ENCODE results near the gene PLEKHG7. TPM values are rescaled to one million over a fixed set of nuclear protein-coding genes. Genes with fewer than 3 reads are reported as not detected.
"Not testable (repeated sequence)": the region's sequence is repeated elsewhere in the genome, so short reads cannot be mapped to it uniquely, and the experiment has no call there.

Gene PLEKHG7
- total RNA-seq, 2 donors from 2014 or later: not detected

DNA sequence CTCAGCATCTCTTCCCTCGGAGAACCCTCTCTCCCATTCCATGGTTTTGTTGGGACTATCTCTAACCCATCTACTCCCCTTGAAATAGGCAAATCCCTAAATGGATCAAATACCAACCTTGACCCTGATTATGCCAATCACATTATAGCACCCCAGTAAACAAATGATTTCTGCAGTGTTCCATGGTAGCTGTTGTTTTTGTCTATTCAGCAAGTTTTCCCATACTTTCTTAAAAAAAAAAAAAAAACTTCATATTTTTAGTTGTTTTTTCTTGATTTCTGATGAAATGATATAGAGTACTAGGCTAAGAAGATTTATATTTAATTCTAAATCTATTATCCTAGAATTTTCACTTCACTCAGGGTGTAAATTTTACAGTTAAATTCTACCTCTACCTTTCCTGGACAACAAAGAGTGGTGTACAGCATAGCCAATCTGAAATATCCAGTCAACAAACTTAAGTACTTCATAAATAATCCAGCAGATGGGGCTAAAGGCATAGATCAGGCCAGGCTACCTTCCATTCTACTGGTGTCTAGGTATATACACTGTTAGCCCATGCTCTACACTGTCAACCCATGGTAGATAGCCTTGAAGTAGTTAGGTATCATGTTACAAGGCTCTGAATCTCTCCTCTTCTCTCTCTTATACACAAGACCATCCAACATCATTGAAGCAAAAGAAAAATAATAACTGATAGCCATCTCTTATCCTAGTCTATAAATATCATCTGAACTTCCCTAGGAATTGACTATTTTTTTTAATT, 82.2 kb downstream of the PLEKHG7 start:
- peak; percentile 94 to 96 for ATAC-seq
- intact Hi-C loops (cut with DNase I): no loop called here
- no peak for DNase-seq

DNA sequence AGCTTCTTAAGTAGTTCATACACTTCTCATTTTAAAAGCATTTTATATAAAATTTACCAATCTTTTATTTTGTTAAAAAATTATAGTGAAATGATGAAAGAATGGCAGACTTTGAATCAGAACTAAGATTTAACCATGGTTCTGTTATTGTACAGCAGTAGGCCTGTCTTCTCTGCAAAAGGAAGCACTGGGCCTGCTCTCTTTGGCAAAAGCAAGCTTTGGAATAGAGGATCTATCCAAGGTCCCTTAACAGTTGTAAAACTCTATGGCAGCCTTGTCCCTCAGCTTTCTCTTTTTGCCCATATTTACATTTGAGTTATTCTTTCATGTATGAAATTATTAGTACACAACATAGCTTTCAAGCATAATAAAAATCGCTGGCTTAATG, 82.8 kb downstream of the PLEKHG7 start:
- ATAC-seq: no peak
- intact Hi-C loops (cut with DNase I): no loop called here

DNA sequence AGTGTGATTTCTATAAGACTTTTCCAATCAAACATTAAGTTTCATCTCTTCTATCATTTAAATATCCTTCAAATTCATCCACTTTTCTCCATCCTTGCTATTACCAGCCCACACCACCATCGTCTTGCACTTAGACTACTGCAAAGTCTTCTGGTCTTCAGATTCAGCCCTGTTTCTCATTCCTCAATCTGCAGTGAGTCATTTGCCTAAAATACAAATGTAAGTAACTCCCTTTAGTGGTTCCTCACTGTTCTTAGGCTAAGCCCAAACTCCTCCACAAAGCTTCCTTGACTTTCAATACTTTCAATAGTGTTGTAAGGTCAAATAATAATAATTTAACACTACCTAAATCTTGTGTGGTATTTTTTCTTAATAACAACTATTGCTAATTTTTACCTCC, 83.3 kb downstream of the PLEKHG7 start:
- ATAC-seq: peak in 1 of 2 donors; percentile 90
- intact Hi-C loops (cut with DNase I): no loop called here

More for the DNA sequence above, 82.8 kb downstream of the PLEKHG7 start:
- DNase-seq: no peak

DNA sequence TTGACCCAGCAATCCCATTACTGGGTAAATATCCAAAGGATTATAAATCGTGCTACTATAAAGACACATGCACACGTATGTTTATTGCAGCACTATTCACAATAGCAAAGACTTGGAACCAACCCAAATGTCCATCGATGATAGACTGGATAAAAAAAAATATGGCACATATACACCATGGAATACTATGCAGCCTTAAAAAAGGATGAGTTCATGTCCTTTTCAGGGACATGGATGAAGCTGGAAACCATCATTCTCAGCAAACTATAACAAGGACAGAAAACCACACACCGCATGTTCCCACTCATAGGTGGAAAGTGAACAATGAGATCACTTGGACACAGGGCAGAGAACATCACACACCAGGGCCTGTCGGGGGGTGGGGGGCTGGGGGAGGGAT, 91.6 kb downstream of the PLEKHG7 start:
- DNase-seq; ATAC-seq; intact Hi-C loops (cut with DNase I): not testable (repeated sequence)

More for the DNA sequence above, 83.3 kb downstream of the PLEKHG7 start:
- no peak for DNase-seq

DNA sequence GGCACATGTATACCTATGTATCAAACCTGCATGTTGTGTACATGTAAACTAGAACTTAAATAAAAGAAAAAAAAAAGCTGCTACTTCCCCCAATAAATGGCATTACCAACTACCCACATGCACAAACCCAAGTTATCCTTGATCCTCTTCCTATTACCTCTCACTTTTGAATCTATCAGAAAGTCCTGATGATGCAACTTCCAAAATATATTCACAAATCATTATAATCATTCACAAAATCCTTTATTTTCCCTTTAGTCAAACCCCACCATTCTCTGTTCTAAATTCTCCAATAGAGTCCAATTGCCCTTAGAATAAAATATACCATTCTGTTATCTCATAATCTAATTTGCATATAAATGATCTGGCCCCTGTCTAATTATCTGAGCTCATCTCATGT, 92.0 kb downstream of the PLEKHG7 start:
- ATAC-seq: no peak
- intact Hi-C loops (cut with DNase I): no loop called here
- no peak for DNase-seq

DNA sequence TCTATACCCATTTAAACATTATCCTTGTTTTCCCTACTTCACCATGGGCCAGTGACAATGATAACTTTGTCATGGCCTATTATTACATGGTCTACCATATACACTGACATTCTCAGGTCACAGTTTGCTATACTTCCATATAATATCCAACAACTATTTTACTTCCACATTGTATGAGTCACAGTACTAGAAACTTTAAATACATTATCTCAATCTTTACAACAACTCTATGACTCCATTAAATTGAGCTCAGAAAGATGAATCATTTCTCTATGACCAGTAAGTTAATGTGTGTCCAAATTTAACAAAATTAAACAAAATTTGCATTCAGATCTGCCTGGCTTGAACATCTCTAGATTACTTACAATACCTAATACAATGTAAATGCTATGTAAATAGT, 93.9 kb downstream of the PLEKHG7 start:
- intact Hi-C loops (cut with DNase I): no loop called here
- ATAC-seq (no peak), DNase-seq (no peak)

DNA sequence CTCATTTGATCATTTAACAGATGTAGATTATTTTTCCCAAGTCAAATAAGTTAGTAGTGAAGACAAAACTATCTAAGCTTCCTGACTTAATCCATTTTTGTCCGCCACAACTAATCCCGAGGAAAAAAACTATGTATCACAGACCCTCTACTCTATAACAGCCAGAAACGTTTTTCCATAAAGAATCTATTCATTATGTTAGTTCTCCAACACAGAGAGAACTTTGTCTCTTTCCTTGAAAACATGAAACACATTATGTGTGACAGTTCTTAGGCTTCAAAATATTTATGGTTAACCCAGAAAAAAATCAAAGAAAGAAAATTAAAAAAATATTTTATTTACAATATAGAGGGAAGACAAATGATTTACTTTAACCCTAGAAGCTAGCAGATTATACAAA, 100.1 kb downstream of the PLEKHG7 start:
- DNase-seq (no peak), ATAC-seq (no peak)
- intact Hi-C loops (cut with DNase I): no loop called here

DNA sequence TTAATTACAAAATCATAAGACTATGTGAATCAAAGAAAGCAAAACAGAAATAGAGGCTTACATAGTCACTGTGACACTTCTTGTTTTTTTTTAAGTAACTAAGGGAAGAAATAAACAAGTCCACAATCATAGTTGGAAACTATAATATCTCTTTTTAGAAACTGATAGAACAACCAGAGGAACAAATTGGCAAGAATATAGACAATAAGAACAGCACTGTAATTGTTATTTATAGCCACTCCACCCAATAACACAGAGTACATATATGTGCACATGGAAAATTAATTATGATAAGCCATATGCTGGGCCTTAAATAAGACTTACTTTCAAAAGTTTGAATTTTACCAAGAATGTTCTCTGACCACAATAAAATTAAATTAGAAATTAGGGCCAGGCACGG, 101.1 kb downstream of the PLEKHG7 start:
- intact Hi-C loops (cut with DNase I): no loop called here
- ATAC-seq (no peak), DNase-seq (no peak)

DNA sequence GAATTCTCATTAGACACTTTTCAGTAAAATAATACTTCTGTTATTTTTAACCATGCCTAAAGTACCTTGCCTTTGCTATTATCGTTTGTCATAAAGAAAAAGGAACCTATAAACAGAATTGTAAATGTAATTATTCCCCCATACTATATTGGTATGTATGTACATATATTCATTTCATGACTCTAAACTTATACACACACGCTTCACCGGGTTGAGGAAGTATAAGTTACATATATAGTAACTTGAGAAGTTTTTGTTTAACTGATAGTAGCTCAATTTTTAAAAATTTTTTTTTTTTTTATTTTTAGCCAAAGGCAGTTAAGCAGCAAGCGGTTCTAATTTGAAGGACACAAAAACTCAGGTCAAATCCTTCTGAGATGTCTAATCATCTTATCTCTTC, 107.6 kb downstream of the PLEKHG7 start:
- ATAC-seq (no peak), DNase-seq (no peak)
- intact Hi-C loops (cut with DNase I): no loop called here

DNA sequence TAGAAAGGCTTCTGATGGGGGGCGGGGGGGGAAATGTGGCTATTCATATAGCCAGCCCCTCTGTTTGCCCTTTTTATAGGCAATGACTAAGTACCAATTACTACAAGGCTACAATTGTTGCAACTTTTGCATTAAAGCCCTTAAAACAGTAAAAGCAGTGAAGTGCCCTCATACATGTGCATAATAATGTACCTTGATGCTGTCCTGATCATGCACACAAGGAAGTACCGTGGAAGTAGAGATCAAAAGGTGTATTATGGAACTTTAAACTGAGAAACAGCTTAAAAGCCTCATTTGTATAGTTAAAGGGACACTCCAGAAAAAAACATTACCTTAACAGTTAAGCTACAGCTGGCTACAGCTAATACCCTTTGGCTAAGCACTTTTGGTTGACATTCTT, 111.8 kb downstream of the PLEKHG7 start:
- DNase-seq: no peak
- intact Hi-C loops (cut with DNase I): no loop called here
- no peak for ATAC-seq

DNA sequence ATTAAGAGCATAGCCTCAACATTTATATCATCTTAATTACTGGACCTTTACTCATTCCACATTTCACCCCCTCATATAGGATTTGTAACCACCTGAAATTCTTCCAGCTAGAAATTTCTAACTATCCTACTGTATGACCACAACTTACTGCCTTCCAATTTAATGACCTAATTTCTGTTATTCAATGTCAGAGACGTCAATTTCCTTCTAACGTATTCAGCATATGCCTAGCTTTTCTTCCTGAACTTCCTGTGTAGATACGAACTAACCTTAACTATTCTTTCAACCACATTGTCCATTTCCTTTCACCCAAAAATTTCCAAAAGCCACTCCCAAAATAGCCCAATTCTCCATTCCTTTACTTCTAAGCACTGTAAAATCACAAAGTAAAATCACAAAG, 118.4 kb downstream of the PLEKHG7 start:
- DNase-seq: no peak
- intact Hi-C loops (cut with DNase I): no loop called here

More for the DNA sequence above, 118.4 kb downstream of the PLEKHG7 start:
- no peak for ATAC-seq

Other genes starting within 250 kb of the PLEKHG7 start
- 10 to 100 TPM; 21.2 to 26.2 TPM for gene EEA1, start 226.3 kb downstream of the PLEKHG7 start, total RNA-seq

Data from left cardiac atrium (tissue), 4 donors.